GM10266 (cell line): Measurements from ENCODE around the gene ENTPD8.

ENCODE experiments used
- DNase-seq: peaks from one replicate; pipeline ENCODE4 v3.0.0; 2012; ENCODE audit errors: extremely low spot score
- TF ChIP-seq, protein P1 (sequence below): IDR thresholded peaks from 2 replicates; pipeline ENCODE4 v1.5.1; 2012; ENCODE audit warnings: mild to moderate bottlenecking, low read depth; ENCODE audit not compliant: control insufficient read depth, insufficient read depth; ENCODE audit errors: missing control alignments

The ENTPD8 gene

GRCh38 chr9:137432687-137433348, 8.3 kb downstream of the ENTPD8 start:
- DNase-seq, result no peak
- TF ChIP-seq, protein P1, sequence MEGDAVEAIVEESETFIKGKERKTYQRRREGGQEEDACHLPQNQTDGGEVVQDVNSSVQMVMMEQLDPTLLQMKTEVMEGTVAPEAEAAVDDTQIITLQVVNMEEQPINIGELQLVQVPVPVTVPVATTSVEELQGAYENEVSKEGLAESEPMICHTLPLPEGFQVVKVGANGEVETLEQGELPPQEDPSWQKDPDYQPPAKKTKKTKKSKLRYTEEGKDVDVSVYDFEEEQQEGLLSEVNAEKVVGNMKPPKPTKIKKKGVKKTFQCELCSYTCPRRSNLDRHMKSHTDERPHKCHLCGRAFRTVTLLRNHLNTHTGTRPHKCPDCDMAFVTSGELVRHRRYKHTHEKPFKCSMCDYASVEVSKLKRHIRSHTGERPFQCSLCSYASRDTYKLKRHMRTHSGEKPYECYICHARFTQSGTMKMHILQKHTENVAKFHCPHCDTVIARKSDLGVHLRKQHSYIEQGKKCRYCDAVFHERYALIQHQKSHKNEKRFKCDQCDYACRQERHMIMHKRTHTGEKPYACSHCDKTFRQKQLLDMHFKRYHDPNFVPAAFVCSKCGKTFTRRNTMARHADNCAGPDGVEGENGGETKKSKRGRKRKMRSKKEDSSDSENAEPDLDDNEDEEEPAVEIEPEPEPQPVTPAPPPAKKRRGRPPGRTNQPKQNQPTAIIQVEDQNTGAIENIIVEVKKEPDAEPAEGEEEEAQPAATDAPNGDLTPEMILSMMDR, result no peak

DNA sequence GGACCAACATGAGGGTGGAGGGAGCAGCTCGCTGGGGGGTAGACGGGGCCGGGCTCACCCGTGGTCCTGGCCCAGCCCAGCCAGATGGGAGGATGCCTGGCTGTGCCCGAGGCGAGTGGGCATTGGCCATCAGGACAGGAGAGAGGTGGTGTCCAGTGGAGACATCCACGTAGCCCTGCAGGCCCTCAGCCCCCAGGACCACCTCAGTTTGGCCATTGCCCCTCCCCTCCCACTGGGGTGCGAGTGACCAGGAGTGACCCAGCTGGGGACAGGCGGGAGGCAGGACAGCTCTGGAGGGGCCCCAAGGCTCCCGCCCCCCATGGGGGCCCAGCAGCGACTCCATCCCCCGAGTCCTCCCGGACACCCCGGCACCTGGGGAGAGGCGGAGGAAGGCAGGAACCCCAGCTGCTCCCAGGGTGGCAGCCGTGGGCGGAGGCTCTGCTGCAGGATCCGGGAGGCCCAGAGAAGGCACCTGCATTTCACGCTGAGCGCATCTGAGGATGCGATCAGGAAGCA, 9.7 kb downstream of the ENTPD8 start:
- TF ChIP-seq, protein P1, result no peak
- no peak for DNase-seq

- TF ChIP-seq, protein P1, result no peak
- no peak for DNase-seq
Measured at GRCh38 chr9:137430723-137431415, 10.3 kb downstream of the ENTPD8 start.

DNA sequence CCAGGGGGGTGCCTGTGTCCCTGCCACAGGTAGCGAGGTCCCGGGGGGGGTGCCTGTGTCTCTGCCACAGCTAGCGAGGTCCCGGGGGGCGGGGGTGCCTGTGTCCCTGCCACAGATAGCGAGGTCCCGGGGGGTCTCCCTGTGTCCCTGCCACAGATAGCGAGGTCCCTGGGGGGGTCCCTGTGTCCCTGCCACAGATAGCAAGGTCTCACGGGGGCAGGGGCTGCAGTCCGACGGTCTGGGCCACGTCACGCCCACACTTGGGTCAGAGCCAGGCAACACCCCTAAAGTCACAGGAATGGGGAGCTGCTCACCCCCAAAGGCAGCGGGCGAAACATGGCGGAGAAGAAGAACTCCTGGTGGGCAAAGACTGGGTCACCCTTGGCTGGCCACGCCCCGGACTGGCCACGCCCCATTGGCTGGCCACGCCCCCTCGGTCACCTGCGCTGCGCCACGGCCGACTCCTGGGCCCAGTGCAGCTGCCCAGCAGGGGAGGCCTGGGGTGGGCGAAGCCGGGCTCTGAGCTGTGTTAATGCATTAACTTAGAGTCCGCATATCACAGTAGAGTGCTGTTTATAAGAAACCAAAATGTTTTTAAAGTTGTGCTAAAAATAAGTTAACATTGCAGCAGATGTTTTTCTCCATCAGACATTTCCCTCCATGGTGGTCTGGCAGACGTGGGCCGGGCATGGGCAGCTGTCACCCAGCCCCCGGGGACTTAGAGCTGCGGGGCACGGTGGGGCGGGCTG, 11.0 kb downstream of the ENTPD8 start:
- TF ChIP-seq, protein P1, result no peak
- peak; percentile 69 for DNase-seq

GRCh38 chr9:137429546-137429890, 11.6 kb downstream of the ENTPD8 start:
- no peak for DNase-seq
- TF ChIP-seq, protein P1, result no peak

GRCh38 chr9:137428841-137429545, 12.2 kb downstream of the ENTPD8 start:
- TF ChIP-seq, protein P1, result no peak
- no peak for DNase-seq
